Non-pigmented ciliary epithelial cell (primary cell): Measurements from ENCODE around the gene PSIP1.
A peak's percentile ranks its signal among the peaks of the same experiment; 100 is the strongest.
"Not testable (repeated sequence)": the region's sequence is repeated elsewhere in the genome, so short reads cannot be mapped to it uniquely, and the experiment has no call there.

Experiments used
- DNase-seq: peaks from one replicate; pipeline ENCODE4 v3.0.0-alpha.2; 2010; ENCODE audit warnings: low read depth

Gene PSIP1

GRCh38 chr9:15501803-15502202 lies 9.0 kb downstream of the PSIP1 start:
- no peak for DNase-seq

DNA sequence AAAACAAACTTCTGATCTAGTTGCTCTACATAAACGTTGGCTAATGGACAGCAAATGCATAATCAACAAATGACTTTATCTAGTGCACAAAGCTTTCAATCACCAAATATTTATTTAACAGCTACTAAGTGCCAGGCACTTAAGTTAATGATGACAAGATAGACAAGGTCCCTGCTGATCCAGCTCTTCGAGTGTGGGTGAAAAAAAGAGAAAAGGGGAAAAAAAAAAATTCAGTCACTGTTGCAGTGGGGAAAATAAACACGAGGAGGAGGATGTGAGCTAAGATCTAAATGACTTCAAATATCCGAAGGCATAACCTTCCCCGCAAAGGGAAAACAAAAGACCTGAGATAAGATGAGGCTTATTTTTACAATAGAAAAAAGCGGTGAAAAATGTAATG lies 9.6 kb downstream of the PSIP1 start:
- no peak for DNase-seq

DNA sequence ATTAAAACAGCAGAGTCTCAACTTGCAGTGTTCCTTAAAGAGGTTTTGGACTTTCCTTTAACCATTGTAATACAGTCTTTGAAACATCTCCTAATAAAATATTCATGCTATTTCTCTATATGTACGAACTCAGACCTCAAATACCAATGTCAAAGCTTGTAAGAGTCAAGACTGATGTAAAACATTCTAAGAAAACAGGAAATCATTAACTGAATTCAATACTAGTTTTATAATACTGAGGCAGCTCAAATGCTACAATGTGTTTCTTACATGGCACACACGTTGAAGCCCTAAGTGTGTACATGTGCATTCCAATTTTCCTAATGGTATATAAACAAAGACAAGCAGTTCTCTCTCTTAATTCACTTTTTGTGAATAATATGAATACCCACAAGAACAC lies 11.6 kb downstream of the PSIP1 start:
- no peak for DNase-seq

- no peak for DNase-seq
Observed at GRCh38 chr9:15498246-15498995, 12.3 kb downstream of the PSIP1 start.

- DNase-seq, result no peak
Observed at GRCh38 chr9:15492485-15493150, 18.2 kb downstream of the PSIP1 start.

DNA sequence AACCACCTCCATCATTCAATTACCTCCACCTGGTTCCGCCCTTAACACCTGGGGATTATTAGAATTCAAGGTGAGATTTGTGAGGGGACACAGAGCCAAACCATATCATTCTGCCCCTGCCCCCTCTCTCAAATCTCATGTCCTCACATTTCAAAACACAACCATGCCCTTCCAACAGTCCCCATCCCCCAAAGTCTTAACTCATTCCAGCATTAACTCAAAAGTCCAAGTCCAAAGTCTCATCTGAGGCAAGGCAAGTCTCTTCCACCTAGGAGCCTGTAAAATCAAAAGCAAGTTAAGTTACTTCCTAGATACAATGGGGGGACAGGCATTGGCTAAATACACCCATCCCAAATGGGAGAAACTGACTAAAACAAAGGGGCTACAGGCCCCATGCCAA lies 18.8 kb downstream of the PSIP1 start:
- no peak for DNase-seq

GRCh38 chr9:15485836-15486666 lies 24.7 kb downstream of the PSIP1 start:
- no peak for DNase-seq

GRCh38 chr9:15484802-15485201 lies 26.0 kb downstream of the PSIP1 start:
- DNase-seq, result no peak

- DNase-seq, result no peak
Observed at GRCh38 chr9:15482146-15482545, 28.6 kb downstream of the PSIP1 start.

- DNase-seq, result no peak
Observed at GRCh38 chr9:15480028-15480427, 30.7 kb downstream of the PSIP1 start.

- DNase-seq, result no peak
Observed at GRCh38 chr9:15475923-15476536, 34.7 kb downstream of the PSIP1 start.

DNA sequence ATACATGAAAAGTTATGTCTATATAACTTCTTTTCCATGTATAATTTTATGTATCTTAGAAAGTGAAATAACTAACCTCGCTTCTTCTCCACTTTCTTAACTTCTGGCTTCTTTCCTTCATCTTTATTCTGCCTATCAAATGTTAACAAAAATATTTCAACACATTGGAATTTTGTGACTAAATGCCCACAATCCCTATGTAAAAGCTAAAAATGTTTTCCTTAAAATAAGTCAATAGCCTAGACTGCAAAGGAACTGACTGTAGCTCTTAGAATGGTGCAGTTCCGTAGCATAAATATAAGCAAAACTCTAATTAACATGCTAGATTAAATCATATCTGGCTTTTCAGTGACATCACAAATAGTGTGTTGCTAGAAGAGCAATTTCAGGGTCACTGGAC lies 40.9 kb downstream of the PSIP1 start:
- DNase-seq, result peak; percentile 10

DNA sequence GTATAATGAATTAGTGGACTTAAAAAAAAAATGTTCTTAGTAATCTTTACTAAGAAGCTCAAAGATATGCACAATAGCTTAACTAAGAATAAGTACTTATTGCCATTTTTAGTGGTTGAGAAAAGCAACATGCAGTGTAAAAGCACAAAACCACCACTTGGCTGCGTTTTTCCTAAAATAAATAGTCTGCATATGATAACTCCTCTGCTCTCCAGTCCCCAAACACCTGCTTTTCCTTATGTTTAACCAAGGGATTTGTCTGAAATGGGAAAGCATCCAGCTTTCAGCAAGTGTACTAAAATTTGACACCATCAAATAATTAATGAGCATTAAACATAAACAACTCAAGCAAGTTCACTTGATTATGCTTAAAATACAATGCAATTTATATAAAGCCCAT lies 41.4 kb downstream of the PSIP1 start:
- DNase-seq, result peak; percentile 2

GRCh38 chr9:15468145-15468544 lies 42.6 kb downstream of the PSIP1 start:
- DNase-seq, result no peak

DNA sequence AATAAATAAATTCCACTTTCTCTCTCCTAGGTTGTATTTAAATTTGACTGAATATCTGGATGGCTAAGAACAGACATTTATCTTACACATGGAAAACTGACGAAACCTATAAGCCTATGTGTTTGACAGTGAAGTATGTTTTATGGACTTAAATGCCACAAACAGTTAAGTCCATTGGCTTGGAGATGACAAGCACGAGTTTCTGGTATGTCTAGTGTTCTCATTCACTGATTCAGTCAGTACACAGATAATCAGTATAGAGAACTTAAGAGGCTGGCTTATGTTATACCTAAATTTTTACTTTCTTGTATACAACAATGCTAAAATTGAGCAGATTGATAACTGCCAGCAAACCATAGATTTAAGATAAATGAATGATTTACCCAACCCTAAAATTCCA lies 49.2 kb downstream of the PSIP1 start:
- DNase-seq, result no peak

DNA sequence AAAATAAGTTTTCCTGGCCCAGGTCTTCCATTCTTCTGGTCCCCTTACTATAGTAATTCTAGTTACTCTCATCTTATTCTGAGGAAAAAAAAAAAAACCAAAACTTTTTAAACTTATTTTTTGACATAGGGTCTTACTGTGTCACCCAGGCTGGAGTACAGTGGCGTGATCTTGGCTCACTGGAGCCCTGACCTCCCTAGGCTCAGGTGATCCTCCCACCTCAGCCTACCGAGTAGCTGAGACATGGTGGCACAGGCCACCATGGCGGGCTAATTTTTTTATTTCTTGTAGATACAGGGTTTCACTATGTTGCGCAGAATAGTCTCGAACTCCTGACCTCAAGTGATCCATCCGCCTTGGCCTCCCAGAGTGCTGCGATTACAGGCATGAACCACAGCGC lies 49.7 kb downstream of the PSIP1 start:
- DNase-seq, result no peak

- DNase-seq, result no peak
Observed at GRCh38 chr9:15453956-15454355, 56.8 kb downstream of the PSIP1 start.

- DNase-seq, result no peak
Observed at GRCh38 chr9:15444141-15444540, 66.6 kb downstream of the PSIP1 start.

- not testable (repeated sequence) for DNase-seq
Observed at GRCh38 chr9:15442264-15442663, 68.5 kb downstream of the PSIP1 start.

GRCh38 chr9:15441841-15442240 lies 68.9 kb downstream of the PSIP1 start:
- DNase-seq, result not testable (repeated sequence)

- DNase-seq, result no peak
Observed at GRCh38 chr9:15438891-15439290, 71.9 kb downstream of the PSIP1 start.

DNA sequence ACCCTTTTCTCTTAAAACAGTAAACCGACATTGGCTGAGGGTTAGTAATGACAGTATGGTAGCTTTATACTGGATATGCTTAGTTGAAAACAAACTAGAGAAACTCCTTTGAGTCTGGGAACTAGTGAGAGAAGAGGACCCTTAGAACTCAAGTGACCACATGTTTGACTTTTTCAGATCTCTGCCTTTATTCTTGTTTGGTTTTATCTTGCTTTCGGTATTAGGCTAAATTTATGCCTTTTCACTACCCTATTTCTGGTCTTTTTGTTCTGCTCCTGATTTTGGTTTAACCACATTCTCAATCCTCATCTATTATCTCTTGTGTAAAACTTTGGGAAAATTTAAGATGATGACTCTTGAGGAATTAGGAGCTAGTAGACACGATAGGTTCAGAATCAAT lies 77.1 kb downstream of the PSIP1 start:
- no peak for DNase-seq

DNA sequence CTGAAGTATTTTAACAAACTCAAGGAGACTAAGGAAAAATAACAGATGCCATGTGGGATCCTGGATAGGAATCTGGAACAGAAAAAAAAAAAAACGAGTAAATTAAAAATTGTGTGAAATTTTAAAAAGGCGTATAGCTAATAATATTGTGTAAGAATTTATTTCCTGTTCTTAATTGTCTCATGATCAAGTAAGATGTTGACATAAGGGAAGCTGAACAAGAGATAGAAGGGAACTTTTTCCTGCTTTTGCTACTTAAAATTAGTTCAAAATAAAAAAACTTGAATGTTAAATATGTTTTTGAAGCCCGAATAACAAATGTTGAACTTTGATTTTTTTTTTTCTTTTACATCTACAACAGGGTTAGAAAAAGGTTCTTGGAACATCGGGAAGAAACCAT lies 77.6 kb downstream of the PSIP1 start:
- no peak for DNase-seq
